ENCODE measurements around the gene SLC5A8.
"Not testable (repeated sequence)": the region's sequence is repeated elsewhere in the genome, so short reads cannot be mapped to it uniquely, and the experiment has no call there.

The SLC5A8 gene

GRCh38 chr12:101166866-101167265, 43.2 kb downstream of the SLC5A8 start:
- no peak for FAIRE-seq

GRCh38 chr12:101165319-101165718, 44.7 kb downstream of the SLC5A8 start:
- no peak for FAIRE-seq

- FAIRE-seq, result not testable (repeated sequence)
These were observed 64.1 kb downstream of the SLC5A8 start for GRCh38 chr12:101145777-101146431.

- FAIRE-seq, result no peak
These were observed 82.4 kb downstream of the SLC5A8 start for GRCh38 chr12:101127521-101128219.

- FAIRE-seq, result no peak
These were observed 92.2 kb downstream of the SLC5A8 start for GRCh38 chr12:101117842-101118241.

GRCh38 chr12:101116911-101117310, 93.1 kb downstream of the SLC5A8 start:
- FAIRE-seq, result no peak

- FAIRE-seq, result no peak
These were observed 94.7 kb downstream of the SLC5A8 start for GRCh38 chr12:101115326-101115725.

GRCh38 chr12:101111441-101111840, 98.6 kb downstream of the SLC5A8 start:
- FAIRE-seq, result no peak

GRCh38 chr12:101110866-101111265, 99.2 kb downstream of the SLC5A8 start:
- FAIRE-seq, result no peak

GRCh38 chr12:101108130-101108529, 101.9 kb downstream of the SLC5A8 start:
- FAIRE-seq, result no peak

- FAIRE-seq, result no peak
These were observed 102.8 kb downstream of the SLC5A8 start for GRCh38 chr12:101107032-101107763.
